GM21423 (cell line): ENCODE results near the gene SAMSN1.
A peak's percentile ranks its signal among the peaks of the same experiment; 100 is the strongest.

ENCODE experiments used
- ATAC-seq: cut with Tn5 transposase; IDR thresholded peaks from one replicate; pipeline ENCODE4 v1.9.1; 2021; ENCODE audit warnings: mild to moderate bottlenecking, moderate library complexity; ENCODE audit not compliant: unreplicated experiment

SAMSN1 gene

DNA sequence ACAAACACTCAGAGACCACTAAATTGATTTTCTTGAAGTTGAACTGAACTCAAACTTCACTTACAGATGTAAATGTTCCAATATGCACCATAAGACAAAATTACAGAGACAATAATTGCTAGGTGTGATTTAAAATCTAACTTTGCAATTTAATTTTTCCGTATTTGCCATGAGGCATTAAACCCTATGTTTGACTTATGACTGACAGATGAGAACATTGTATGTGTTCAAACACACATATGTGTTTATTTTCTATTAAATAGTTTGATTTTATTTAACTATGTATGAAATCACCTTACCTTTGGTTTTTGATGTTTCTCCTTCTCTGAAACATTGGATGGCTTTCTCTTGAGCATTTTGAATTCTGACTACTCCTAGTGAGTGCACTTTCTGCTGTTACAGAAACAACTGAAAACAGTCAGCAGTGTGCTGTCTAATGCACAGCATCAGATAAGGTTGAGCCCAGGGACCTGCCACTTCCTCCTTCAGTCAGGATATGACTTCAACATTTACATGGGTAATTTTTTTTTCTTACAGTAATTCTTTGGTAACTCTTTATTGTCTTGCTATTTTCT lies at the start of gene SAMSN1:
Gene SAMSN1 (minus strand): TSS at position 410 of the 575 bp plus-strand sequence. CDS start 54 bp downstream, at position 356.
- ATAC-seq, result peak; percentile 78

DNA sequence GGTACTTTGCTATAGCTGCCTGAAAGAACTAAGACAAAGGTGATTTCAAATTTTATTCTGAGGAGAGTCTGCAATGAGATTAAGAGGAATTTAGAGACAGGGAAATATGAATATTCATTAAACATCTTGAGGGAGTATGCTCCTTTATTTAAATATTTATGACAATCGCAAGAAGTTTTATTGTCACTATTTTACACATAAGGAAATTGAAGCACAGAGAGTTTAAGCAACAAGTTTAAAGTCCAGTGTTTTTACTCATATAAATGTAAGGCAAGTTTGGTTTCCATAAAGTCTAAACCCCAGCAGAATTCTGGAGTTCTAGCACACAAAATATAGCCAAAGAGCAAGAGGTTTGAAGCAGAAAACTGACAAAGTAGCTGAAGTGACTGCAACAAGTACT lies 49.3 kb upstream of the SAMSN1 start:
- no peak for ATAC-seq

DNA sequence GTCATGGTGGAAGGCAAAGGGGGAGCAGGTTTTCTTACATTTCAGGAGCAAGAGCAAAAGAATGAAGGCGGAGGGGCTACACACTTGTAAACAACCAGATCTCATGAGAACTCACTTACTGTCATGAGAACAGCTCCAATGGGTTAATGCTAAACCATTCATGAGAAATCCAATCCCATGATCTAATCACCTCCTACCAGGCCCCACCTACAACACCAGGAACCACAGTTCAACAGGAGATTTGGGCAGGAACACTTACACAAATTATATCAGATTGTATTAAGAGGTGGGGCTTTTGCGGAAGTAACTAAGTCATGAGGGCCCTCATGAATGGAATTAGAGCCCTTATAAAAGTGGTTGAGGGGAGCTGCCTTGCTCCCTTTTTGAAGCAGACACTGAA lies 48.9 kb upstream of the SAMSN1 start:
- ATAC-seq, result no peak

DNA sequence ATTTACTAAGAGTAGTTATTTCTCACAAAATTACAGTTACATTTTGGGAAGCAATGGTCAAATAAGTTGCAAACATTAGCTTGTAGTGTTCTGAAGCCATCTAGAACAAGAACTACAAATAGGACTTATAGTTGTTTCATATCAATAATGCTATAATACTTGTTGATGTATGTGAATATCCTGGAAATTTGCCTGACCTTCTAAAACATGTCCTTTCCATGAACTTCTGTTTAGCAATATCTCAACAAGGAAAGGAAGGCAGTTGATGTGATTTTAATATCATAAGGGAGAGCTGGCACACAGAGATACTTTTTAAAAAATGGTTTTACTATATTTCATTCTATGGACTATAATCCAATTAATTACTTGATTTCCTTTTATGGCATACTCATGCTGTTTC lies 47.1 kb upstream of the SAMSN1 start:
- ATAC-seq, result no peak

DNA sequence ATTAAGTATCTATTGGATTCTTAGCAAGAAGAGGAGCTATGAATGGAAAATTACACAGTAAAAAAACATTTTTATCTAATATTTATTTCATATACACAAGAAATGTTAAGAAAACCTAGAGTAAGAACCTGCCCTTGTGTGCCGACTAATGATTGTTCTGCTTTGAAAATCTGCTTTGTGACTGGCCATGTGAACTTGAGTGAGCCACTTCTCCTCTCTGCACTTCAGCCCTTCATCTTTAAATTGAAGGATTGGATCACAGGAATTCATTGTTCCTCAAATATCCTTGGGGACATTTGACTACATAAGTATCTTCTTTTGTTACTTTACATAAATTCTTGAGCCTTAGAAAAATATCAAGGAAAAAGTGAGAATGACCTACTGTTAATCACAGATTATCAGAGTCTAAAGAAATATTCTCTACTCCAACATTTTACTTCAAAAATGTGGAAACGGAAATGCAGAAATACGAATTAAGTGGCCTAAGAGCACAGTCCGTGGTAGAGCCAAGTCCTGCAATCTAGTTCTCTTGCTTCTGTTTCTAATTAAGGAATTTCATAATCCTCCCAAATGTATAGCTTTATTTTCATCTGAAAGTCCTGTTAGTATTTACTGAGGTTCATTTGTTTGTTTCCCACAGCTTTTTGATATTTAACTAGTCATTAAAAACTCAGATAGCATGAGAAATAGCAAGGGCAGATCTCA lies 46.3 kb upstream of the SAMSN1 start:
- no peak for ATAC-seq

DNA sequence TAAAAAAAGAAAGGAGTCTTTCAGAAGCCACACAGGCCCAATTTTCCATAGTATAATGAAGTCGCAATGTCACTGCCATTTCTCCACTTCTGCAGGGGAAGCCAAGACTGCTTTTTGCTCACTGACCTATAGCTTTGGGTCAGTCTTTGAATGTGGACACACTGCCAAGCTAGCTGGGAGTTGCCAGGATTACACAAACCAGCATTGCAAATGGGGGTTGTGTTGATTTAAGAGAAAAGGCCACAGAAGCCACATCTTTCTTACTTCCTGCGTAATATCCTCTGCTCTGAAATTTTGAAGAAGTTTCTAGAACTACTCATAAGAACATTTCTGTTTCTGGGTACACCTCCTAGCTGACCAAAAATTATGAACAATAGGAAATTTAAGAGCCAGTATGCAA lies 45.8 kb upstream of the SAMSN1 start:
- peak; percentile 43 for ATAC-seq

DNA sequence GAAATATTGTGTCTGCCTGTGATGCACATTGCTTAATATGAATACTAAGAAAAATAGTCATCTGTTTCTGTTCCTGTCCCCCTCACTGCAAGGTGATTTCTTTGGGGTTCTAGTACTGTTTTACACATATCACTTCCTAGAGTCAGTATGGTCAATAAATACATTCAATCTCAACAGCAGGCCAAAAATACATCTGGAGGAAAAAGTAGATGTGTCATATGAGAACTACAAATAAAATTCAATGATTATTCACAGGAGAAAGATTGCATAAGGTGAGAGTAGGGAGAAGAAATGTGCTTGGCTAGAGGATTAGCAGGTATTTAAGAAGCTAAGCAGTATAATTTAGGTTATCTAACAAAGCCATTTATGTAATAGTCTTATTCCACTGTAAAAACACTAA lies 45.3 kb upstream of the SAMSN1 start:
- no peak for ATAC-seq

DNA sequence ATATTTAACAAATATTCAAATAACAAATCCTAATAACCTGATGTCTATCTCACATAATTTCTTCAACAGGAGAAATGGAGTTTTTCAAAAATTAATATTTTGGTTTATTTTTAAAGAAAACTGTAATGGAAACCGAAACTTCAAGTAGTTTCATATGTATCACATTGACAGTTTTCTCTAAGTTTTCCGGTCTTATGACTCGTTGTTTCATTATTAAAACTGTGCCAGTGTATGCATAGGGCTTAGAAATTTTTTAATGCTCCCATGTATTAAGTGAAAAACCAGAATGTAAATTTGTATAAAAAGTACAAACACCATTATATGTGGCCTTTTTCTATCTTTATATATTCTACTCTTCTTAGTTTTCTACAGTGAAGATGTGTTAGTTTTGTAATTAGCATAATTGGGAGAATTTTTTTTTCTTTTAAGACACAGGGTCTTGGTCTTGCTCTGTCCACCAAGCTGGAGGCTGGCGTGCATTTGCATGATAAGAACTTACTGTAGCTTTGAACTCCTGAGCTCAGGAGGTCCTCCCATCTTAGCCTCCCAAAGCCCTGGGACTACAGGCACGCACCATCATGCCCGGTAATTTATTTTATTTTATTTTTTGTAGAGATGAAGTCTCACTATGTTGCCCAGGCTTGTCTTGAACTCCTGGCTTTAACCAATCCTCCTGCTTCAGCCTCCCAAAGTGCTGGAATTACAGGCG lies 43.9 kb upstream of the SAMSN1 start:
- ATAC-seq, result peak; percentile 79

DNA sequence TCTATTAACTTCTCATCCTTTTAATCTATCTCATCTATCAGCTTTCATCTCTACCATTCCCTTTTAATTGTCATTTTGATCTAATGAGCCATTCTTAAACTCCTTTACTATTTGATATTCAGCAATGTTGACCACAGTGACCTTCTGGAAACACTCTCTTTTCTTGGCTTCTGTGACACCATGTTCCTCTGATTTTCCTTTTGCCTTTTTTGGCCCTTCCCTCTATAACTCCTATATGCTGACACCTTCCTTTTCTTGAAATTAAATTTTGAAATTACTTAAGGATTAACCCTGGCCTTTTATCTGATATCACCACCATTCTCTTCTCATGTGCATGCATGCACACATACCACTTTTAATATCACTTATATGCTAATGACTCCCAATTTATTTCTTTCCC lies 41.2 kb upstream of the SAMSN1 start:
- ATAC-seq, result no peak

DNA sequence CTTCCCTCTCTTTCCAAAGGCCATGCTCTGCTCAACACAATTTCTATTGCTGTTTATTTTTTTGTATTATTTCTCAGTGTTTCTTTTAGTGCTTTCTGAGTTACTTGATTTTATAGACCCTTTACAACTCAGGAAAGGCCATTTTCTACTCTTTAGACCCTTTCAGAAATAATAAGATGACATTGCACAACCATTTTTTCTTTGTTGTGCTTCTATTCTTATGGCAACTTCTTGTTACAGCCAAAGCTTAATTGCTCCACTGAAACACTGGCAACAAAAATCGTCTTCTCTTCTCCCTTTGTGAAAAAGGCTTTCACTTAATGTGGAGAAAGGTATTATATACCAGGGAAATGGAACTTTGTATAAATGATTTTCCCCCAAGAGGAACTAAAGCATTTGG lies 39.0 kb upstream of the SAMSN1 start:
- ATAC-seq, result no peak

DNA sequence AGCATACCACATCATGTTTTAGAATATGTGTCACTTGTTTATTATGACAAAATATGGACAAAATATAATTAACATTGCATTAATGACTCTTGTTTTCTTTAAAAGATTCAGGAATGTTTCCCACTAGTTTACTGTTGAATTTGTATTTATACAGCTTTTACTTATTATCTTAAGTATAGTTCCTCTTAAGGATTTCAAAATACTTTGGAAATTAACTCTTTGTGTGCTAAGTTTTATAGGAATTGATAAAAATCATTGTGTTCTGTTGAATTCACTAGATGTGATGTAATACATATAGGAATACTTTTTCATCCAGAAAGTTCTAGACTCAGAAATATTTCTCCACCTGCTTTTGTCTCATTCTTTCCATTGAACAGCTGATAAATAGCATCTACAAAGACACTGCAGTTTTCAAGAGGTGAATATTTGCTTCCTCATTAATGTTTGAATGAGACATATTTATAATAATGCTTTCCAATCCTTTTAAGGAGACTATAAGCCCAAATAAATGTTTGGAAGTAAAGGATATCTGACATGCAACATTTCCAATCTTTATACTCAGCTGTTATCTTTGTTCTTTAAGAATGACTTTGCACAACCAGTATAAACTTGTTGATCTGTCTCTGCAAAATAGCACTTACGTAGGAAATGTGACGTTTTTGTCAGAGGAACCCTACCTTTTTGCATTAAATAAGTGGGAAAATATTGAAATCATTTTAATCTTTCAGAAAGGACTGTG lies 38.4 kb upstream of the SAMSN1 start:
- no peak for ATAC-seq

DNA sequence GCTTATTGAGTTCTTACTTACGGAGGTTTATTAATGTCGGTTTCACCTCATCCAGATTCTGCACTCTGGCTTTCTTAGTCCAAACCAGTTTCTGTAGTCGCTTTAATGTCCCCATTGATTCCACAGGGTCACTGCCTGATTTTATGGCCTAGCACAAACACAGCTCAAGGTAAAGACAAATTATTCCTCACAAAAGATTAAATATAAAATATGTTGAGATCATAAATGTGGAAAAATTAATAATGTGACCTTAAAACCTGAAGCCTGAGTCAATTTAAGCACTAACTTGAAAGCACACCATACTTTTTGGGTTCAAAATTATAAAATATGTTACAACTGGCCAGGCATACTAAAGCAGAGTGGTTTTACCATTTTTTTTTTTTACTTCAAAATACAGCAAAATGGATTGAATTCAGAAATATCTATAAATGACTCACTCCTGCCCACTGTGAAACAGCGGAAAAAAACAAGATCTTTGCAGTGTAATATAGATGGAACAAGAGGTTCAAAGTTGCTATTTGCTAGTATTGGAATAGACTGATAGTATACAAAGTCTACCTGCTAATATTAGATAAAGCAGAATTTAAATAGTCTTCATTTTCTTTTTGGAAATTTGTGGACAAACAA lies 37.6 kb upstream of the SAMSN1 start:
- no peak for ATAC-seq

DNA sequence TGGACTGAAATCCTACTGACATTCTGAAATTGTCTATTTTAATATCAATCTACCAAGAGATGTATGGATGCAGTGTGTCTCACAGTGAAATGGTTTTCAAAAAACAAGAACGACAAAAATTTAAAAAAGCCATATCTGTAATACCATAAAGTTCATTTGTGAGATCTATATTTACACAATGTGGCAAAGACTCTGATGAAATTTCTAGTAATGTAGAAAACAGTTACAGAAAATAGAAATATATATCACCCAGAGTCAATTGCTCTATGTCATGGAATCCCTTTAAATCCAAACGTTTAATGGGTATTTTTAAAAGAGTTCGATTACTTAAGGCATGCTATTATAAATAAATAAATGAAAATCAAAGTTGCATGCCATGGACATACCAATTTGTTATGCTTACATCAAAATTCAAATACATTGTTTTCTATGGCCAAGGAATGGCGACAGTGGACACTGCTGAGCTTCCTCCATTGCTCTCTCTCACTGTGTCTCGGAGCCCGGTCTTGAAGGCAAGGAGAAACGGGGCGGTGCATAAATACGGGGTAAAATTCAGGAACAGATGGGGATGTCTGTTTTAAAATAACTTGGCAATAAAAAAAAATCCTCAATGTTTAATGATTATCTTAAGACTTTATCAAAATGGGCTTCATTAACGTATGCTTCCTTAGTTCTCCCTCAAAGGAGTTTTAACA lies 37.0 kb upstream of the SAMSN1 start:
- ATAC-seq, result no peak

DNA sequence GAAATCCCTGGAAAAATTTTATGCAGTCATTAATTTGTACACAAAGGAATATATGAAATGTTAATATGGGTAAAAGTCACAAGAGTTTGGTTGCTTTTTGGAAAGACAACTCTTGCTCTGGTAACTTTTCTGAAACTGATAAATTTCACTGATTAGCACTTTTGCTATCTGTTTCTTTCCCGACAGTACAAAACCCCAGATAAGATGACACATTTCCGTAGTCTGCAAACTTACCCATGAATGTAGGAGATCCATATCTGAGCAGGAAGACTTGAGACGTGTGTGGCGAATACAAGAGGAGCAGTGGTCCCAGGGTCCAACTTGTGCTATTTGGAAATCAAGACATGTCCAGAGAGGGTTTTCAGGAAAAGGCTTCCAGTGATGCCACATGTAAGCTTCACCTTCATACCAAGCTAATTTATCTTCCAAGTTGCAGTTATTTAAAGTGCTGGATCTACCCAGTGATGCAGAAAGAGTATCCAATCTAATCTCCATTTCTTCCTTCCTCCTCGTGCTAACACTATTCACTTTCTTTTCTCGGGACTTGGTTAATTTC lies 35.9 kb upstream of the SAMSN1 start:
- ATAC-seq, result no peak

DNA sequence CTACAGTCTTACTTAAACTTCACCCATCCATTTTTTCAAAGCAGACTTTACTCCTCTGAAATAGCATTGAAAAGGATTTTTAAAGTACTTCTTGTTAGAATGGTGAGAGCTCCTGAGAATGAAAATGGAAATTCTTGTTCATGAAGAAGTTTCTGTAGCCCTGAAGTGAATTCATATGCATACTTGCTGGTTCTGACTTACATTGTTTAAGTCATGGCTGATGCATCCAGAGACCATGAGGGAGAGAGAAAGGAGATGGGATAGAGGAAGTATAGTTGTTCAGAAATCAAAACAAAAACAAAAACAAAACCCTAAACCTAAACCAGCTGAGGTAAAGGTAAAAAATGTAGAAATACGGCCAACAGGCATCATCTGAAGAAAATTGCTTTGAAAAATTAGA lies 27.1 kb upstream of the SAMSN1 start:
- no peak for ATAC-seq

DNA sequence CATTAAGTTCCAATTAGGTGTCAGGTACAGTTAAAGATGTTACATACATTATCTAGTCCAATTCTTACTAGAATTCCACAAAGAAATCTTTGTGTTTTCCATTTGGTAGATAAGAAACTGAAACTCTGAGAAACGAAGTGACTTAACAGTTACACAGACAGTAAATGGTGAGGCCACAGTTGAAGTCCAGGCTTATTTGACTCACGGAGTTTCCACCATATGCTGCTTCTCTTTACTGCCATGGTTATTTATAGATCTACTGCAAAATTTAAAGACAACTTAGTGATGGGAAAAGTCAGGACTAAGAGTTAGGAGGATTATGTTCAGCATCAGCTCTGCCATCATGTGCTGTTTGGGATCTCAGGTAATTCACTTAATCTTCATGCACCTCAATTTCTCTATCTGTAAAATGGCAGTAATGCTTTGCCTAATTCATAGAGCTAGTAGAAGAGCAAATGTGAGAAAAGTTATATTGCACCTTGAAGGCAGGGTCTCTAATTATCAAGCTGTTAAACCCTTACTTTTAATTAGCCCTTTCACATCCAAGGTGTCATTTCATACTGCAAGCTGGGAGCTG lies 26.2 kb upstream of the SAMSN1 start:
- ATAC-seq, result no peak

DNA sequence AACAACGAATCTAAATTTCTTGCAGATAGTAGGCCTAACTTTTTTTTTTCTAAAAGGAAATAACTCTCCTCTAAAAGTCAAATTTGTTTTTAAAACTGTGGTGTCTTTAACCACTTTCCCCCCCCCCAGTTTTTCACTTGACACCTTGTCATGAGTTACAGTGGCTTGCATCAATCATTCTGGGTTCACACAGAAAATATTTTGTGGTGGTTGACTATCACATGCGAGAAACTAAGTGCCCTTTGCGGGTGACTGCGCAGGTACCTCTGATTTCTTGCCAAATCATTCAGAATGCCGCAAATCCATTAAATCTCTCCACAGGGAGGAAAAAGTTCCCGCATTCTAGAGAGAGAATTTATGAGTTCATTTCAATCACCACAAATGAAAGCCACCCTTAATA lies 23.8 kb upstream of the SAMSN1 start:
- ATAC-seq, result no peak

DNA sequence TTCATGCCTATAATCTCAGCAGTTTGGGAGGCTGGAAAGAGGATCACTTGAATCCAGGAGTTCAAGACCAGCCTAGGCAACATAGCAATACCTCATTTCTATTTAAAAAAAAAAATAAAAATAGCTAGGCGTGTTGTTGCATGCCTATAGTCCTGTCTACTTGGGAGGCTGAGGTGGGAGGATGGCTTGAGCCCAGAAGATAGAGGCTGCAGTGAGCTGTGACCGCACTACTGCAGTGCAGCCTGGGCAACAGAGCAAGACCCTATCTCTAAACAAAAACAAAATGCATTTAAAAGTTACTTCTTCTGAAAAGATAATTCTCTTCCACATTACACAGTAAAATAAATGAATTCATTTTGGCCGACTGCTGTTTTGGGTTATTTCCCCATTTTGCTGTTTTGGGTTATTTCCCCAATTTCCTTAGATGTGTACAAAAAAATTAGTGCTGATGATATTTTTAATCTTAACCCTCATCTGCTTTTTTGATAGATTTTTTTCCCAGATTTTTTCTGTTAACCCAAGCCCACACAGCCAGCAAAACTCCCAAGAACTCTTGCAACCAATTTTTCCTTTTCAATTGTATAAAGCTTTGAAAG lies 23.0 kb upstream of the SAMSN1 start:
- ATAC-seq, result no peak
